ENCODE measurements around the gene PRKAB2.
"Not testable (repeated sequence)": the region's sequence is repeated elsewhere in the genome, so short reads cannot be mapped to it uniquely, and the experiment has no call there.

Gene PRKAB2

GRCh38 chr1:147172168-147173016 lies at the start of gene PRKAB2:
Gene PRKAB2, minus strand, starts transcription at chr1:147172470. Its CDS starts 326 bp downstream, at chr1:147172144.
- in situ Hi-C loops (cut with MboI; ENCODE audit: low sequenced_read_pairs), result no loop called here

GRCh38 chr1:147218606-147219005 lies 46.3 kb upstream of the PRKAB2 start:
- in situ Hi-C loops (cut with MboI; ENCODE audit: low sequenced_read_pairs), result no loop called here

GRCh38 chr1:147217141-147217540 lies 44.9 kb upstream of the PRKAB2 start:
- in situ Hi-C loops (cut with MboI; ENCODE audit: low sequenced_read_pairs), result no loop called here

- in situ Hi-C loops (cut with MboI; ENCODE audit: low sequenced_read_pairs), result no loop called here
These were observed 43.9 kb upstream of the PRKAB2 start for GRCh38 chr1:147216124-147216523.

GRCh38 chr1:147215540-147215916 lies 43.3 kb upstream of the PRKAB2 start:
- in situ Hi-C loops (cut with MboI; ENCODE audit: low sequenced_read_pairs), result no loop called here

GRCh38 chr1:147214842-147215539 lies 42.7 kb upstream of the PRKAB2 start:
- in situ Hi-C loops (cut with MboI; ENCODE audit: low sequenced_read_pairs), result no loop called here

GRCh38 chr1:147214325-147214724 lies 42.1 kb upstream of the PRKAB2 start:
- in situ Hi-C loops (cut with MboI; ENCODE audit: low sequenced_read_pairs), result no loop called here

- in situ Hi-C loops (cut with MboI; ENCODE audit: low sequenced_read_pairs), result no loop called here
These were observed 41.0 kb upstream of the PRKAB2 start for GRCh38 chr1:147213271-147213670.

GRCh38 chr1:147211577-147211976 lies 39.3 kb upstream of the PRKAB2 start:
- in situ Hi-C loops (cut with MboI; ENCODE audit: low sequenced_read_pairs), result no loop called here

GRCh38 chr1:147210987-147211386 lies 38.7 kb upstream of the PRKAB2 start:
- in situ Hi-C loops (cut with MboI; ENCODE audit: low sequenced_read_pairs), result no loop called here

GRCh38 chr1:147209825-147210821 lies 37.9 kb upstream of the PRKAB2 start:
- in situ Hi-C loops (cut with MboI; ENCODE audit: low sequenced_read_pairs), result no loop called here

GRCh38 chr1:147208619-147209018 lies 36.3 kb upstream of the PRKAB2 start:
- in situ Hi-C loops (cut with MboI; ENCODE audit: low sequenced_read_pairs), result no loop called here

- in situ Hi-C loops (cut with MboI; ENCODE audit: low sequenced_read_pairs), result no loop called here
These were observed 34.9 kb upstream of the PRKAB2 start for GRCh38 chr1:147207192-147207591.

GRCh38 chr1:147204080-147204479 lies 31.8 kb upstream of the PRKAB2 start:
- in situ Hi-C loops (cut with MboI; ENCODE audit: low sequenced_read_pairs), result no loop called here

GRCh38 chr1:147202576-147202975 lies 30.3 kb upstream of the PRKAB2 start:
- in situ Hi-C loops (cut with MboI; ENCODE audit: low sequenced_read_pairs), result no loop called here

- in situ Hi-C loops (cut with MboI; ENCODE audit: low sequenced_read_pairs), result no loop called here
These were observed 29.5 kb upstream of the PRKAB2 start for GRCh38 chr1:147201786-147202185.

- in situ Hi-C loops (cut with MboI; ENCODE audit: low sequenced_read_pairs), result no loop called here
These were observed 29.0 kb upstream of the PRKAB2 start for GRCh38 chr1:147201276-147201675.

- in situ Hi-C loops (cut with MboI; ENCODE audit: low sequenced_read_pairs), result not testable (repeated sequence)
These were observed 25.1 kb upstream of the PRKAB2 start for GRCh38 chr1:147197324-147197723.

GRCh38 chr1:147189514-147189913 lies 17.2 kb upstream of the PRKAB2 start:
- in situ Hi-C loops (cut with MboI; ENCODE audit: low sequenced_read_pairs), result no loop called here

- in situ Hi-C loops (cut with MboI; ENCODE audit: low sequenced_read_pairs), result no loop called here
These were observed 13.2 kb upstream of the PRKAB2 start for GRCh38 chr1:147185432-147185831.

Data from HL-60/S4 treated with phorbol 12-myristate 13-acetate at 8.2 ng/mL for 4 days and 3 days (cell line).